Measurements from ENCODE around the gene MED26.
"Not testable (repeated sequence)": the region's sequence is repeated elsewhere in the genome, so short reads cannot be mapped to it uniquely, and the experiment has no call there.

DNA sequence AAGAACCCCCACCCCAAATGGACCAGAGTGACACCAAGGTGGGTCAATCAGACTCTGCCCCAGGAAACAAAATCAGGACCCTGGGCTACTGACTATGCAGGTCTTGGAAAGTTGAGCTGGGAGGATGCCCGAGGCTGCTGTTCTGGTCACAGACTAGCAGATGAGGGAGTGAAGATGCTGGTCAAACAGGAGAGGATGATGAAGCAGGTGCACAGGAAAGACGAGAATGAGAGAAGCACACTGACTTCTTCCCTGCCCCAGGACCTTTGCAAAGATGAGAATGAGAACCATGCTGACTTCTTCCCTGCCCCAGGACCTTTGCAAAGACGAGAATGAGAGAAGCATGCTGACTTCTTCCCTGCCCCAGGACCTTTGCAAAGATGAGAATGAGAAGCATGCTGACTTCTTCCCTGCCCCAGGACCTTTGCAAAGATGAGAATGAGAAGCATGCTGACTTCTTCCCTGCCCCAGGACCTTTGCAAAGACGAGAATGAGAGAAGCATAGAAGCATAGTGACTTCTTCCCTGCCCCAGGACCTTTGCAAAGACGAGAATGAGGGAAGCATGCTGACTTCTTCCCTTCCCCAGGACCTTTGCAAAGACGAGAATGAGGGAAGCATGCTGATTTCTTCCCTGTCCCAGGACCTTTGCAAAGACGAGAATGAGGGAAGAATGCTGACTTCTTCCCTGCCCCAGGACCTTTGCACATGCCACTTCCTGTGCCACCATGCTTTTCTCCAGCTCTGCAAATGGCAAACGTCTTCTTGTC is 23.6 kb upstream of the MED26 start:
- TF ChIP-seq, protein P1, sequence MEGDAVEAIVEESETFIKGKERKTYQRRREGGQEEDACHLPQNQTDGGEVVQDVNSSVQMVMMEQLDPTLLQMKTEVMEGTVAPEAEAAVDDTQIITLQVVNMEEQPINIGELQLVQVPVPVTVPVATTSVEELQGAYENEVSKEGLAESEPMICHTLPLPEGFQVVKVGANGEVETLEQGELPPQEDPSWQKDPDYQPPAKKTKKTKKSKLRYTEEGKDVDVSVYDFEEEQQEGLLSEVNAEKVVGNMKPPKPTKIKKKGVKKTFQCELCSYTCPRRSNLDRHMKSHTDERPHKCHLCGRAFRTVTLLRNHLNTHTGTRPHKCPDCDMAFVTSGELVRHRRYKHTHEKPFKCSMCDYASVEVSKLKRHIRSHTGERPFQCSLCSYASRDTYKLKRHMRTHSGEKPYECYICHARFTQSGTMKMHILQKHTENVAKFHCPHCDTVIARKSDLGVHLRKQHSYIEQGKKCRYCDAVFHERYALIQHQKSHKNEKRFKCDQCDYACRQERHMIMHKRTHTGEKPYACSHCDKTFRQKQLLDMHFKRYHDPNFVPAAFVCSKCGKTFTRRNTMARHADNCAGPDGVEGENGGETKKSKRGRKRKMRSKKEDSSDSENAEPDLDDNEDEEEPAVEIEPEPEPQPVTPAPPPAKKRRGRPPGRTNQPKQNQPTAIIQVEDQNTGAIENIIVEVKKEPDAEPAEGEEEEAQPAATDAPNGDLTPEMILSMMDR (IDR thresholded peaks at IDR 0.05; ENCODE audit: low read length) = not testable (repeated sequence)
- not testable (repeated sequence) for TF ChIP-seq EZH2 (optimal IDR thresholded peaks at IDR 0.05; ENCODE audit: low read depth, low read length); EZH2phosphoT487 (IDR thresholded peaks at IDR 0.05; ENCODE audit: low read length)
